ENCODE measurements around the gene SYPL2.
"Not testable (repeated sequence)": the region's sequence is repeated elsewhere in the genome, so short reads cannot be mapped to it uniquely, and the experiment has no call there.

Gene SYPL2

GRCh38 chr1:109472779-109473178 lies 6.4 kb downstream of the SYPL2 start:
- DNase-seq: no peak

DNA sequence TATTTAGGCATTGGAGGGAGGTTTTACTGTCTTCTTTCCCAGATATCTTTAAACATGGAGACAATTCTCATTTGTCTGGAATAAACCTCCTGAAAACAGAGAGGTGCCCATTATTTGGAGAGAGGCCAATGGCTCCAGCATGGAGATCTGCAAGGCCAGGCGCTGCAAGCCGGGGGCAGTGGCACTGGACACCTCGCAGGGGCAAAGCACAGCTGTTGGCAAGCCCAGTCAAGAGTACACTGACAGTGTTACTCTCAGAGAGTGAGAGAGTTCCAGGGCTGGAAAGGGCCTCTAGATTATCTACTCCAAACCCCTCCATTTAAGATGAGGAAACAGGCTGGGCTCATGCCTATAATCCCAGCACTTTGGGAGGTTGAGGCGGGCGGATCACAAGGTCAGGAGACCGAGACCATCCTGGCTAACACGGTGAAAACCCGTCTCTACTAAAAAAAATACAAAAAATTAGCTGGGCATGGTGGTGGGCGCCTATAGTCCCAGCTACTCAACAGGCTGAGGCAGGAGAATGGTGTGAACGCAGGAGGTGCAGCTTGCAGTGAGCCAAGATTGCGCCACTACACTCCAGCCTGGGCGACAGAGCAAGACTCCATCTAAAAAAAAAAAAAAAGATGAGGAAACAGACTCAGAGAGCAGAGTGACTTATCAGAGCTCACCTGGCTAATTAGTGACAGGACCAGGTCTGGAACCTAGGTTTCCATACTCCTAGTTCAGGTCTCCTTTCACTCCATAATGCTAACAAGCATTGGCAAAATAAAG lies 7.1 kb downstream of the SYPL2 start:
- not testable (repeated sequence) for DNase-seq

- DNase-seq: no peak
Observed at GRCh38 chr1:109474697-109475096, 8.4 kb downstream of the SYPL2 start.

DNA sequence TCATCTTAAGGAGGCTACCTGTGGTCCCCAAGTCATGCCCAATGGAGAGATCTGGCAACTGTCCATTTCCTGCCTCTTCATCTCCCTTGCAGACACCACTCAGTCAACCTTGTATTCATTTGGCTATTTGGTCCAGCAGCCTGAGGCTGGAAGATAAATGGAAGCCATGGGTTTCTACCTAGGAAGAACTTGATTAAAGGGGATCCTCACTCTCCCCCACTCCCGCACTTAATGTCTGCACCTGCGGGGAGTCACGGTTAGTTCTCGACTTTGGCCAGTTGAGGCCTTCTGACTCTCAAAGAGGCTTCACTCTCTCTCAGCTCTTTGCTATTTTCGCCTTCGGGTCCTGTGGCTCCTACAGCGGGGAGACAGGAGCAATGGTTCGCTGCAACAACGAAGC lies 8.9 kb downstream of the SYPL2 start:
- DNase-seq: no peak

DNA sequence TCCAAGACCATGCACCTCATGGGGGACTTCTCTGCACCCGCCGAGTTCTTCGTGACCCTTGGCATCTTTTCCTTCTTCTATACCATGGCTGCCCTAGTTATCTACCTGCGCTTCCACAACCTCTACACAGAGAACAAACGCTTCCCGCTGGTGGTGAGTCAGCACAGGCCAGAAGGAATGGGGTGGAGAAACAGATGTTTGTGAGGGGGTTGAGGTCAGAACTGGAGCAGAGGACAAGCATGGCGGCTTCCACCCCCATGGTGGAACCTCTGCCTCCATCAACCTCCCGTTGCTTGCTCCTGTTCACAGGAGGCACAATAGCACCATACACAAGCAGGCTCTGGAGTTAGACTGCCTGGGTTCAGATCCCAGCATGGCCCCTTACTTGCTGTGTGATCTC lies 10.5 kb downstream of the SYPL2 start:
- DNase-seq: no peak

GRCh38 chr1:109477821-109478220 lies 11.5 kb downstream of the SYPL2 start:
- no peak for DNase-seq

DNA sequence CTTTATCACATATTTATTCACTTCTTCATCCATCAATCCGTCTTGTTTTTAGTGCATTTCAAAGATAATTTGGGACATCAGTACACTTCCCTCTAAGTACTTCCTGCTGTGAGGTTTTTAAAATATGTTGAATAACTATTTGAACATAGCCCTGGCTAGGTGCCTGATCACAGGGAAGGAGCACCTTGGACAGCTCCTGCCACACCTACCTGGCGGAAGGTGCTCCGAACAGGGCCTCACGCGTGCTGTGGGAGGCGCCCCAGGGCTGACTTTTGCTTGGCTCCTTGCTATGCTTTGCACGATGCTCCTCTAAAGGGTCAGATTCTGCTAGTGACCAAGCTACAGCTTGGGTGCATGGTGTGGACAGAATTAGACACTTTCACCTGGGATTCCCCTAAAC lies 12.5 kb downstream of the SYPL2 start:
- no peak for DNase-seq

- no peak for DNase-seq
Observed at GRCh38 chr1:109479311-109479710, 13.0 kb downstream of the SYPL2 start.

- DNase-seq: no peak
Observed at GRCh38 chr1:109479901-109480300, 13.6 kb downstream of the SYPL2 start.

DNA sequence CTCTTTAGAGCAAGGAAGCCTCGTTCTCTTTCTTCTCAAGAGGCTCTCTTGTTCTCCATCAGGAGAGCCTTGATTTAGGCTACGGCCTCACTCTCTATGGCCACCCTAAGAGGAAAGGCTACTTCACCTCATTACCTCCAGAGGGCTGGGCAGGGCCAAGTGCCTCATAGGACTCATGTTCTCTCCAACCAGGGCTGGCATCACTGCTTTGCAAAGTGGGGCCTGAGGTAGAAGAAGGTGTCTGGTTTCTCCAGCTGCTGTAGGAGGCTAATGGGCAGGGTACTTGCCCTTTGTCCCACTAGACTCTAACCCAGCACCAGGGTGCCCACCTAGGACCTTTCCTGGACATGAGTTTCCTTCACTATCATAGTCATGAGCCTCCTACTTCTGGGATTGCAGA lies 15.3 kb downstream of the SYPL2 start:
- DNase-seq: no peak

GRCh38 chr1:109482242-109482641 lies 15.9 kb downstream of the SYPL2 start:
- DNase-seq: no peak

GRCh38 chr1:109482791-109483671 lies 16.7 kb downstream of the SYPL2 start:
- peak; percentile 35 for DNase-seq

DNA sequence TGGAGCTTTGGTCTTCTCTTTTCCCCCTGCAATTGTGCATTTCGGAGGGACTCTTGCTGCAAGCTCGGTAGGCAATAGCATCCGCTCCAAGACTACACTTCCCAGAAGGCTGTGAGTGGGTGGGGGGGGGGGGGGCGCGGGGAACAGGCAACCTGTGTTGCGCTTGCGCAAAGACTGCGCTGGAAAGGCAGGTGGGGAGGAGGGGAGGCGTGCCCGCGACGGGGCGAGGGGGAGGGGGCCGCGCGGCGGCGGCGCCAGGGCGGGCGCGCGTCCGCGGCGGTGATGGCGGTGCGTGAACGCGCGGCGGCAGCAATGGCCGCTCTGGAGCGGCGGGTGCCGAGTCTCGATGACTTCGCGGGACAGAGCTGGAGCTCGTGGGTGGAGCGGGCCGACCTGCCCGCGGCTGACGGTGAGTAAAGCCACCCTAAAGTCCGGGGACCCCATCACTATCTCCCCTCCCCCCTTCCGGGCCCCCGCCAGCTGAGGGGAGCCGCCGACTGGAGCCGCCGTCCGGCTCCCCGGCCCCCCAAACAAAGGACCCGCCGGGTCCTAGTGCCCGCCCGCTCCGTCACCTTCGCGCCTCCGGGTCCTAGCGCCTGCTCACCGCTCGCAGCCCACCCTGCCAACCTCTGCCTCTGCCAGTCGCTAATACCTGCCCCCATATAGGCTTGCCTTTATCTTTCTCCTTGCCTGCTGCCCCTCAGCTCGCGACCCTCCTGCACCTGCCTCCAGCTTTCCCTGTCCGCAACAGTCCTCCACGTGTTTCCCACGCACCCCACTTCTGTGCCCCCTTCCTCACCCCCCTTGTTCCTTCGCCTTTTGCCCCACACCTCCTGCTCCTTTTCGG lies 17.5 kb downstream of the SYPL2 start, which contains the start of gene ATXN7L2:
ATXN7L2 (plus strand) TSS at position 234 of the 847 bp plus-strand sequence; CDS start at position 283, 49 bp downstream.
- peak; percentile 92 for DNase-seq

GRCh38 chr1:109484519-109484975 lies 18.2 kb downstream of the SYPL2 start:
- peak; percentile 35 for DNase-seq

DNA sequence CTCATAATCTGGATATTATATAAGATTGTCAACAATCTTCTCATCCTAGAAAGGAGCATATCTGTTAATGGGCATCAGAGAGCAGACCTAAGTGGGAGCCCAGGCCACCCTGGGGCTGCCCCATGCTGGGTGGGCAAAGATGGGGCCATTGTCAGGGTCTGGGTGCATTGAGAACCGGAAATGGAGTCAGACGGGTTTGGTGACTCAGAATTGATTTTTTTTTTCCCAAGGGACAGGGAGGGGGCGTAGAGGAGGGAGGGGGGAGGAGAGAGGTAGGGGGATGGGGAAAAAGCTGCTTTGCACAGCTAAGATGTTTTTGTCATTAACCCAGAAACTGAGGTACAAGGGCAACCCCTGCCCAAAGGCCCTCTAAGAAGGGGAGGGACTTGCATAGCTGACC lies 18.7 kb downstream of the SYPL2 start:
- no peak for DNase-seq

- no peak for DNase-seq
Observed at GRCh38 chr1:109487261-109487660, 20.9 kb downstream of the SYPL2 start.

- no peak for DNase-seq
Observed at GRCh38 chr1:109488201-109488600, 21.9 kb downstream of the SYPL2 start.

- DNase-seq: no peak
Observed at GRCh38 chr1:109488696-109489095, 22.4 kb downstream of the SYPL2 start.

- DNase-seq: peak; percentile 78
Observed at GRCh38 chr1:109490029-109490933, 23.9 kb downstream of the SYPL2 start.

- DNase-seq: no peak
Observed at GRCh38 chr1:109490934-109491302, 24.6 kb downstream of the SYPL2 start.

DNA sequence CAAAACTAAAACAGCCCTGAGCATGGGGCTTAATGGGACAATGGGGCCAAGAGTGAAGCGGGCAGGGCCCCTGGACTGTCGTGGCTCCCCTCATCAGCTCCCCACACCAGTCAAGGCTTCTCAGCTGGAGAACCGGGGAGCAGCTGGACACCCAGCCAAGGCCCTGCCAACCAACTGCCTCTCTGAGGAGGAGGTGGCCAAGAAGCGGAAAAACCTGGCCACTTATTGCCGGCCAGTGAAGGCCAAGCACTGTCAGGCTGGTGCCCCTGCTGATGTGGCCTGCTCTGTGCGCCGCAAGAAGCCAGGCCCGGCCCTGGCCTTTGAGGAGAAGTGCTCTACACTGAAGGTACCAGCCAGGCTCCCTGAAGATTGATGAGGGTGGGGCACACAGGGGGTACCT lies 25.0 kb downstream of the SYPL2 start:
- no peak for DNase-seq

- no peak for DNase-seq
Observed at GRCh38 chr1:109492779-109493178, 26.4 kb downstream of the SYPL2 start.

Measured in stimulated activated CD4-positive, alpha-beta T cell treated with anti-CD3 and anti-CD28 coated beads, Interleukin-15, amount 100 ng/mL, for 24 hours (primary cell).